HepG2 (cell line): ENCODE measurements around the gene RARG. TPM values are rescaled to one million over a fixed set of nuclear protein-coding genes. Genes with fewer than 3 reads are reported as not detected.

Experiments
- ATRX ChIP-seq: sonication (generic); formaldehyde crosslinking; IDR thresholded peaks from 2 replicates; pipeline ENCODE4 v1.4.0; 2020; ENCODE audit warnings: missing genetic modification reagents, borderline replicate concordance
- CAMTA2 ChIP-seq: sonication (generic); formaldehyde crosslinking; IDR thresholded peaks from 2 replicates; pipeline ENCODE4 v1.4.0; 2020; ENCODE audit warnings: mild to moderate bottlenecking, missing genetic modification reagents, borderline replicate concordance
- CHD4 ChIP-seq: fragments of 200-600 bp; sonication (generic); IDR thresholded peaks from 2 replicates; pipeline ENCODE4 v1.7.0; 2017; ENCODE audit warnings: mild to moderate bottlenecking, low read length, borderline replicate concordance
- CREB1 ChIP-seq, 2 experiments: fragments of 450-650 bp in 1 of 2; IDR thresholded peaks; 2 replicates each; pipeline ENCODE4 v1.6.1; 2016 to 2017; ENCODE audit warnings: control low read depth in 1 of 2, mild to moderate bottlenecking in 1 of 2, missing compliant biosample characterization in 1 of 2, missing genetic modification characterization in 1 of 2
- DNMT1 ChIP-seq: sonication (generic); formaldehyde crosslinking; IDR thresholded peaks from 2 replicates; pipeline ENCODE4 v1.5.1; 2020; ENCODE audit warnings: mild to moderate bottlenecking, missing genetic modification reagents
- KDM5A ChIP-seq: fragments of 200-600 bp; sonication (generic); IDR thresholded peaks from 2 replicates; pipeline ENCODE4 v1.7.0; 2018; ENCODE audit warnings: antibody characterized with exemption, mild to moderate bottlenecking, low read length, borderline replicate concordance
- MAX ChIP-seq: IDR thresholded peaks from 2 replicates; pipeline ENCODE4 v1.6.1; 2012; ENCODE audit warnings: inconsistent platforms
- MTF2 ChIP-seq: sonication (generic); formaldehyde crosslinking; IDR thresholded peaks from 2 replicates; pipeline ENCODE4 v1.5.0; 2020; ENCODE audit warnings: missing genetic modification reagents, borderline replicate concordance
- MZF1 ChIP-seq: sonication (generic); formaldehyde crosslinking; IDR thresholded peaks from 2 replicates; pipeline ENCODE4 v1.8.1; 2023; ENCODE audit warnings: mild to moderate bottlenecking, missing genetic modification reagents, borderline replicate concordance
- PRMT3 ChIP-seq: sonication (generic); formaldehyde crosslinking; IDR thresholded peaks from 2 replicates; pipeline ENCODE4 v1.8.1; 2022; ENCODE audit warnings: low read depth, mild to moderate bottlenecking, moderate library complexity, missing genetic modification reagents, borderline replicate concordance
- SIX1 ChIP-seq: sonication (generic); formaldehyde crosslinking; IDR thresholded peaks from 2 replicates; pipeline ENCODE4 v1.4.0; 2020; ENCODE audit warnings: missing genetic modification reagents, borderline replicate concordance
- ZC3H4 ChIP-seq: sonication (generic); formaldehyde crosslinking; IDR thresholded peaks from 2 replicates; pipeline ENCODE4 v1.4.0; 2020; ENCODE audit warnings: missing genetic modification reagents, borderline replicate concordance
- ZNF354B ChIP-seq: sonication (generic); formaldehyde crosslinking; IDR thresholded peaks from 2 replicates; pipeline ENCODE4 v1.8.0; 2022; ENCODE audit warnings: mild to moderate bottlenecking, missing genetic modification reagents
- polyA plus RNA-seq, 8 experiments: library from polyadenylated mRNA; depleted of rRNA in 3 of 8; stranded (reverse) in 7 of 8; unstranded in 1 of 8; fragments of >200 nt; fragmentation: Illumina TruSeq in 4 of 8; extraction: Trizol in 4 of 8; gene quantifications; 2 replicates each; pipeline versions ENCODE4 v1.2.1 to v1.2.3, GENCODE V29; 2011 to 2016; ENCODE audit warnings: low read depth in 4 of 8, missing spikeins in 1 of 8, mixed read lengths in 1 of 8; ENCODE audit not compliant: insufficient read depth in 1 of 8
- total RNA-seq, 5 experiments: library from RNA; depleted of rRNA; stranded (reverse); fragments of >200 nt; fragmentation: Illumina TruSeq; extraction: Trizol; gene quantifications; 2 replicates each; pipeline ENCODE4 v1.2.3, GENCODE V29; 2016; ENCODE audit warnings: low read depth in 1 of 5
- TF ChIP-seq, protein P1 (sequence below): sonication (generic); formaldehyde crosslinking; IDR thresholded peaks from 2 replicates; pipeline ENCODE4 v1.5.1; 2020; ENCODE audit warnings: mild to moderate bottlenecking, missing genetic modification reagents, moderate library complexity
- TF ChIP-seq, protein P2 (sequence below): sonication (generic); formaldehyde crosslinking; IDR thresholded peaks from 2 replicates; pipeline ENCODE4 v1.5.0; 2020; ENCODE audit warnings: mild to moderate bottlenecking, missing genetic modification reagents, borderline replicate concordance
- TF ChIP-seq, protein P3 (sequence below): sonication (generic); formaldehyde crosslinking; IDR thresholded peaks from 2 replicates; pipeline ENCODE4 v1.5.0; 2020; ENCODE audit warnings: mild to moderate bottlenecking, missing genetic modification reagents
- TF ChIP-seq, protein P4 (sequence below): sonication (generic); formaldehyde crosslinking; IDR thresholded peaks from 2 replicates; pipeline ENCODE4 v1.5.0; 2020; ENCODE audit warnings: missing genetic modification reagents, mild to moderate bottlenecking, borderline replicate concordance

The RARG gene
- total and polyA plus RNA-seq, 2 of the 13 experiments (the other 11 are each of a cell fraction or from before 2014, with no cell fraction given) = 0.77 to 1.5 TPM

GRCh38 chr12:53179687-53180219 is 52.3 kb downstream of the RARG start (continued):
- TF ChIP-seq ATRX (CRISPR knock-in tag) (no peak), CREB1 (IDR thresholded peaks at IDR 0.05) (no peak), CREB1 (CRISPR knock-in tag; IDR thresholded peaks at IDR 0.05) (no peak), CAMTA2 (CRISPR knock-in tag) (peak; percentile 89; the same call in 1 of the 2 replicates), MAX (peak; percentile 9; the same call in 1 of the 2 replicates), MZF1 (CRISPR knock-in tag) (no peak), ZNF354B (CRISPR knock-in tag) (0 out of 2 replicates have a peak, but pooled peaks have one; percentile 92), PRMT3 (CRISPR knock-in tag) (no peak), MTF2 (CRISPR knock-in tag) (peak; percentile 73; the same call in 1 of the 2 replicates), KDM5A (no peak), CHD4 (no peak), ZC3H4 (CRISPR knock-in tag) (peak; percentile 77; the same call in 1 of the 2 replicates), DNMT1 (0 out of 2 replicates have a peak, but pooled peaks have one; percentile 60), SIX1 (0 out of 2 replicates have a peak, but pooled peaks have one; percentile 12)
- TF ChIP-seq, protein P1, sequence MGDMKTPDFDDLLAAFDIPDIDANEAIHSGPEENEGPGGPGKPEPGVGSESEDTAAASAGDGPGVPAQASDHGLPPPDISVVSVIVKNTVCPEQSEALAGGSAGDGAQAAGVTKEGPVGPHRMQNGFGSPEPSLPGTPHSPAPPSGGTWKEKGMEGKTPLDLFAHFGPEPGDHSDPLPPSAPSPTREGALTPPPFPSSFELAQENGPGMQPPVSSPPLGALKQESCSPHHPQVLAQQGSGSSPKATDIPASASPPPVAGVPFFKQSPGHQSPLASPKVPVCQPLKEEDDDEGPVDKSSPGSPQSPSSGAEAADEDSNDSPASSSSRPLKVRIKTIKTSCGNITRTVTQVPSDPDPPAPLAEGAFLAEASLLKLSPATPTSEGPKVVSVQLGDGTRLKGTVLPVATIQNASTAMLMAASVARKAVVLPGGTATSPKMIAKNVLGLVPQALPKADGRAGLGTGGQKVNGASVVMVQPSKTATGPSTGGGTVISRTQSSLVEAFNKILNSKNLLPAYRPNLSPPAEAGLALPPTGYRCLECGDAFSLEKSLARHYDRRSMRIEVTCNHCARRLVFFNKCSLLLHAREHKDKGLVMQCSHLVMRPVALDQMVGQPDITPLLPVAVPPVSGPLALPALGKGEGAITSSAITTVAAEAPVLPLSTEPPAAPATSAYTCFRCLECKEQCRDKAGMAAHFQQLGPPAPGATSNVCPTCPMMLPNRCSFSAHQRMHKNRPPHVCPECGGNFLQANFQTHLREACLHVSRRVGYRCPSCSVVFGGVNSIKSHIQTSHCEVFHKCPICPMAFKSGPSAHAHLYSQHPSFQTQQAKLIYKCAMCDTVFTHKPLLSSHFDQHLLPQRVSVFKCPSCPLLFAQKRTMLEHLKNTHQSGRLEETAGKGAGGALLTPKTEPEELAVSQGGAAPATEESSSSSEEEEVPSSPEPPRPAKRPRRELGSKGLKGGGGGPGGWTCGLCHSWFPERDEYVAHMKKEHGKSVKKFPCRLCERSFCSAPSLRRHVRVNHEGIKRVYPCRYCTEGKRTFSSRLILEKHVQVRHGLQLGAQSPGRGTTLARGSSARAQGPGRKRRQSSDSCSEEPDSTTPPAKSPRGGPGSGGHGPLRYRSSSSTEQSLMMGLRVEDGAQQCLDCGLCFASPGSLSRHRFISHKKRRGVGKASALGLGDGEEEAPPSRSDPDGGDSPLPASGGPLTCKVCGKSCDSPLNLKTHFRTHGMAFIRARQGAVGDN (CRISPR knock-in tag) = 0 out of 2 replicates have a peak, but pooled peaks have one; percentile 38
- TF ChIP-seq, protein P2, sequence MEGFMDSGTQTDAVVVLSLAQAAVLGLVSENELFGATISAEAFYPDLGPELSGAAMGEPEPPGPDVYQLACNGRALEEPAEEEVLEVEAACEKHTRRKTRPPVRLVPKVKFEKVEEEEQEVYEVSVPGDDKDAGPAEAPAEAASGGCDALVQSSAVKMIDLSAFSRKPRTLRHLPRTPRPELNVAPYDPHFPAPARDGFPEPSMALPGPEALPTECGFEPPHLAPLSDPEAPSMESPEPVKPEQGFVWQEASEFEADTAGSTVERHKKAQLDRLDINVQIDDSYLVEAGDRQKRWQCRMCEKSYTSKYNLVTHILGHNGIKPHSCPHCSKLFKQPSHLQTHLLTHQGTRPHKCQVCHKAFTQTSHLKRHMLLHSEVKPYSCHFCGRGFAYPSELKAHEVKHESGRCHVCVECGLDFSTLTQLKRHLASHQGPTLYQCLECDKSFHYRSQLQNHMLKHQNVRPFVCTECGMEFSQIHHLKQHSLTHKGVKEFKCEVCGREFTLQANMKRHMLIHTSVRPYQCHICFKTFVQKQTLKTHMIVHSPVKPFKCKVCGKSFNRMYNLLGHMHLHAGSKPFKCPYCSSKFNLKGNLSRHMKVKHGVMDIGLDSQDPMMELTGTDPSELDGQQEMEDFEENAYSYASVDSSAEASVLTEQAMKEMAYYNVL (CRISPR knock-in tag) = no peak
- TF ChIP-seq, protein P3, sequence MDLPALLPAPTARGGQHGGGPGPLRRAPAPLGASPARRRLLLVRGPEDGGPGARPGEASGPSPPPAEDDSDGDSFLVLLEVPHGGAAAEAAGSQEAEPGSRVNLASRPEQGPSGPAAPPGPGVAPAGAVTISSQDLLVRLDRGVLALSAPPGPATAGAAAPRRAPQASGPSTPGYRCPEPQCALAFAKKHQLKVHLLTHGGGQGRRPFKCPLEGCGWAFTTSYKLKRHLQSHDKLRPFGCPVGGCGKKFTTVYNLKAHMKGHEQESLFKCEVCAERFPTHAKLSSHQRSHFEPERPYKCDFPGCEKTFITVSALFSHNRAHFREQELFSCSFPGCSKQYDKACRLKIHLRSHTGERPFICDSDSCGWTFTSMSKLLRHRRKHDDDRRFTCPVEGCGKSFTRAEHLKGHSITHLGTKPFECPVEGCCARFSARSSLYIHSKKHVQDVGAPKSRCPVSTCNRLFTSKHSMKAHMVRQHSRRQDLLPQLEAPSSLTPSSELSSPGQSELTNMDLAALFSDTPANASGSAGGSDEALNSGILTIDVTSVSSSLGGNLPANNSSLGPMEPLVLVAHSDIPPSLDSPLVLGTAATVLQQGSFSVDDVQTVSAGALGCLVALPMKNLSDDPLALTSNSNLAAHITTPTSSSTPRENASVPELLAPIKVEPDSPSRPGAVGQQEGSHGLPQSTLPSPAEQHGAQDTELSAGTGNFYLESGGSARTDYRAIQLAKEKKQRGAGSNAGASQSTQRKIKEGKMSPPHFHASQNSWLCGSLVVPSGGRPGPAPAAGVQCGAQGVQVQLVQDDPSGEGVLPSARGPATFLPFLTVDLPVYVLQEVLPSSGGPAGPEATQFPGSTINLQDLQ = peak; percentile 21; the same call in 1 of the 2 replicates
- TF ChIP-seq, protein P4, sequence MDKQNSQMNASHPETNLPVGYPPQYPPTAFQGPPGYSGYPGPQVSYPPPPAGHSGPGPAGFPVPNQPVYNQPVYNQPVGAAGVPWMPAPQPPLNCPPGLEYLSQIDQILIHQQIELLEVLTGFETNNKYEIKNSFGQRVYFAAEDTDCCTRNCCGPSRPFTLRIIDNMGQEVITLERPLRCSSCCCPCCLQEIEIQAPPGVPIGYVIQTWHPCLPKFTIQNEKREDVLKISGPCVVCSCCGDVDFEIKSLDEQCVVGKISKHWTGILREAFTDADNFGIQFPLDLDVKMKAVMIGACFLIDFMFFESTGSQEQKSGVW (CRISPR knock-in tag) = 0 out of 2 replicates have a peak, but pooled peaks have one; percentile 16
